ENCODE data around the gene TRAF3IP1. TPM values are rescaled to one million over a fixed set of nuclear protein-coding genes. Genes with fewer than 3 reads are reported as not detected.

The TRAF3IP1 gene, protein sequence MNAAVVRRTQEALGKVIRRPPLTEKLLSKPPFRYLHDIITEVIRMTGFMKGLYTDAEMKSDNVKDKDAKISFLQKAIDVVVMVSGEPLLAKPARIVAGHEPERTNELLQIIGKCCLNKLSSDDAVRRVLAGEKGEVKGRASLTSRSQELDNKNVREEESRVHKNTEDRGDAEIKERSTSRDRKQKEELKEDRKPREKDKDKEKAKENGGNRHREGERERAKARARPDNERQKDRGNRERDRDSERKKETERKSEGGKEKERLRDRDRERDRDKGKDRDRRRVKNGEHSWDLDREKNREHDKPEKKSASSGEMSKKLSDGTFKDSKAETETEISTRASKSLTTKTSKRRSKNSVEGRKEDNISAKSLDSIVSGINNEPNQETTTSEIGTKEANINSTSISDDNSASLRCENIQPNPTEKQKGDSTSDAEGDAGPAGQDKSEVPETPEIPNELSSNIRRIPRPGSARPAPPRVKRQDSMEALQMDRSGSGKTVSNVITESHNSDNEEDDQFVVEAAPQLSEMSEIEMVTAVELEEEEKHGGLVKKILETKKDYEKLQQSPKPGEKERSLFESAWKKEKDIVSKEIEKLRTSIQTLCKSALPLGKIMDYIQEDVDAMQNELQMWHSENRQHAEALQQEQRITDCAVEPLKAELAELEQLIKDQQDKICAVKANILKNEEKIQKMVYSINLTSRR
- total RNA-seq, result 1 to 10 TPM; 5.0 to 7.6 TPM

DNA sequence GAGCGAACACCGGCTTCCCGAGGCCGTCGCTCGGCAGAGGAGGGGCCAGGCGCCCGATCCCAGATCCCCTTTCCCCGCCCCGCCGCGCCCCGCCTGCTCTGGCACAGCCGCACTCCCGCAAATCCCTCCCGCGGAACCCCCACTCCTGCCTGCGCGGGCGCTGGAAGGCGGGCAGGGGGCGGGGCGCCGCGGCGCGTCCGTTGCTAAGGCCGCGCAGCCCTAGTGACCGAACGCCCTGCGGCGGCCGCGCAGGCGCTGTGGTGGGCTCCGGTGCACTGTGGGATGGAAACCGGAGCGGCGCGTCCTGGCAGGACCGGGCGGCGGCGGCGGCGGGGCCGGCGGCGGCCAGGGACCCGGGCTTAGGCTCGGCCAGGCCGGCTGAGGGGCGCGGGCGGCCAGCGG lies at the start of gene TRAF3IP1:
Gene TRAF3IP1, plus strand, starts transcription at position 273 of the 402 bp plus-strand sequence. CDS start 145 bp downstream, outside the sequence.

DNA sequence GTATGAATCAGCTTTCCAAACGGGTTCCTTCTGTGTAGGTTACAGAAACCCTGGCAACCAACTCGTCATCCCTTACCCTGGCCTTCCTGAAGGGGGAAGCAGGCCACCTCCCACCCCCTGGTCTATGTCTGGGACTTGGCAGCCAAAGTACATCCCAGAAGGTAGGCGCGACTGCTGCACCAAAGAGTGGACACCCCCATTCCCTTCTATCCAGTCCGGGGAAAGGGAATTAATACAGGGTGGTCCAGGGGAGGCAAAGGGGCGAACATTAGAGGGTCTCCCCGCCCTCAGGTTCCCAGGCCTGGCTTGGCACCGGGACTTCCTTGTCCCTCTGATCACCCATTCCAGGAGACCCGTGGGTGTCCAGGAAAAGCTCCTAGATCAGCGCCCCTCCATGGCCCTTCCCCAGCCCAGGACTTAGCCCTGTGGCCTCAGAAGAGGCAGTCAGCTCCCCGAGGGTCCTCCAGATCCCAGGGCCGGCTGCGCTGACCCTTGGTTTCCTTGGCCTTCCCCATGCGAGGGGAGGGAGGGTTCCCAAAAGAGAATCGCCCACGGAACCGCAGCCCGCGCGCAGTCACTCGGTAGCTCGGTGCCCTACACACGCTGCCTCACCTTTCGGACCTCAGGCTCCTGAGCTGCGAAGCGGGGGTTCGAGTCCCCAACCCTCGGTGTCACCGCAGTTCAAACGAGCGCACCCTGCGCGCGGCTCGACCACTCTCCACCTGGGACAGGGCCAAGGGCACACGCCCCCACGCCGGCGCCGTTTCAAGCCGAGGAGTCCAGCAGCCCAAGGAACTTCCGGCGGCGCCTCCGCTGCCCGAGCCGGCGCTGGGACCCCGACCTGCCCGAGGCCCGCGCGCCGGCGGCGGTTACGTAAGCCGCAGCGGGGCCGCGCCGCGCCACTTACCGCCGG lies 32.3 kb upstream of the TRAF3IP1 start, which contains the start of gene PER2:
Gene PER2, minus strand, starts transcription at position 874 of the 913 bp plus-strand sequence. CDS start 10,674 bp downstream, outside the sequence.

DNA sequence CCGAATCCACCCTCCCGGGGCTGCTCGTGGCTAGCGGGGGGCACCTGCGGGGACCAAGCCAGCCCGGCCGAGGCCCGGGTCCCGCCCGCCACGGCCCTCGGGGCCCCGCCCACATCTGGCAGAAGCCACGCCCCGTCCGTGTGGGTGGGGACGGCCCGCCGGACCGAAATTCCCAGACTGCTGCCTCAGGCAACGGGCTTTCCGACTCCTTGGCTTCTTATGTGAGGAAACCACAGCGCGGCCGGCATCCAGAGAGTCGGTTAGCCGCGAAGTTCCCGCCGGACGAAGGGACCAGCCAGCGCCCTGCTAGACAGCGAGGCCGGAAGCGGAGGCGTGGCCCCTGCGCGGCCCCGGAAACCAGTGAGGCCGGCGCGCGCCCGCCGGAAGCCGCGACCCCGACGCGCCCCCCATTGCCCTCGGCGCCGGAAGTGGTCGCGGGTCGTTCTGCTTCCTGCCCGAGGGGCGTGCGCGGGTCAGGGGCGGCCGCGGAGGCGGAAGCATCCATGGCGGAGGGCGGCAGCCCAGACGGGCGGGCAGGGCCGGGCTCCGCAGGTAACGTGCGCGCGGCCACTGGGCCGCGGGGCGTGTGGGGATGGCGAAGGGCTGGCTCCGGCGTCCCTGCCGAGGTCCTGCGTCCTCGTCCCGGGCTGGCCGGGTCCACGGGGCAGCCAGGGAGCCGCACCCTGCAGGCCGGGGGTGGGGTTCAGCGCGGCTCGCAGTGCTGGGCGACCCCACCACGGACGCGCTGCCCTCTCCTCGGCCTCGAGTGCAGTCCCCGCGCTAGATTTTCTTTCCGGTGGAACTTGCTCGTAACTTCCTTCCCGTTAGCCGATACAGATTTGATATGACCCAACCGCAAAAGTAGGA lies 106.5 kb downstream of the TRAF3IP1 start, which contains the start of gene ASB1:
Gene ASB1, plus strand, starts transcription at position 360 of the 867 bp plus-strand sequence. Its CDS starts 144 bp downstream, at position 504.

Small RNA genes lying within 50 kb of the gene (small RNA-seq; reads per million reads assigned to genes)
- 0 reads per million in 2 donors for gene RNU6-234P

Other genes with a start within 250 kb of the TRAF3IP1 start
- gene ESPNL, start 220.2 kb upstream of the TRAF3IP1 start, total RNA-seq, result under 1 TPM in 1 of 2 donors, not detected in 1; under 0.01 TPM
- not detected for gene KLHL30, start 181.8 kb upstream of the TRAF3IP1 start, total RNA-seq
- gene ERFE, start 161.5 kb upstream of the TRAF3IP1 start, total RNA-seq, result 1 to 10 TPM in 1 of 2 donors, under 1 TPM in 1; 0.34 to 2.0 TPM
- 10 to 100 TPM; 73.0 to 91.2 TPM for gene ILKAP, start 116.8 kb upstream of the TRAF3IP1 start, total RNA-seq
- gene HES6, start 80.5 kb upstream of the TRAF3IP1 start, total RNA-seq, result 100 to 1,000 TPM; 118 to 159 TPM
- 1 to 10 TPM in 1 of 2 donors, under 1 TPM in 1; 0.34 to 2.0 TPM for gene PER2, start 31.9 kb upstream of the TRAF3IP1 start, total RNA-seq
- gene ASB1, start 106.4 kb downstream of the TRAF3IP1 start, total RNA-seq, result 10 to 100 TPM; 12.4 to 12.7 TPM

Data from melanocyte of skin (primary cell).